Measurements from ENCODE around the gene TMEM63A. TPM values are rescaled to one million over a fixed set of nuclear protein-coding genes. Genes with fewer than 3 reads are reported as not detected.

TMEM63A gene
- total and polyA plus RNA-seq, 10 of the 15 experiments (the other 5 are each of a cell fraction or from before 2014, with no cell fraction given), result 1.3 to 33.5 (median 15.2) TPM

GRCh38 chr1:225881959-225882693 is at the start of gene TMEM63A (continued):
- TF ChIP-seq TAF1 (IDR thresholded peaks at IDR 0.05; ENCODE audit: borderline replicate concordance, low read depth, low read length) (peak; percentile 71; the same call in 1 of the 2 replicates), RB1 (IDR thresholded peaks at IDR 0.05; ENCODE audit: borderline replicate concordance) (no peak), MXI1 (IDR thresholded peaks at IDR 0.05; ENCODE audit: low read depth, low read length) (peak; percentile 55; the same call in 1 of the 2 replicates), SUPT20H (IDR thresholded peaks at IDR 0.05; ENCODE audit: borderline replicate concordance, control insufficient read depth, low read depth, low read length) (no peak), GATAD2B (conservative IDR thresholded peaks at IDR 0.05; ENCODE audit: low read depth) (0 out of 2 replicates have a peak, but pooled peaks have one; percentile 67)

- intact Hi-C loops (cut with micrococcal nuclease; ENCODE audit: unreplicated experiment) (no loop called here), in situ Hi-C loops (cut with MboI) (no loop called here)
- RAD21 ChIA-PET (ENCODE audit: unreplicated experiment), result no interaction called here
- 60% methylated on average over 5 of the region's 5 CpGs for WGBS (ENCODE audit: insufficient coverage, insufficient replicate concordance, low lambda C conversion rate, missing lambda C conversion rate)
- H3K79me2 ChIP-seq (ENCODE audit: control insufficient read depth, insufficient read depth, low read length), result no peaks in the 10 kb centered on the region
- CTCF ChIA-PET, result interaction anchor here (0.9 to 1.4 kb wide), 3 partner anchors 19 to 453 kb away, joined by 3 to 7 read pairs (median 7); no protein-coding TSS in a partner anchor
- no TSS peak for BruUV-seq (replicated peaks)
- no peaks in the 10 kb centered on the region for H3K27me3 ChIP-seq (replicated peaks in 1 of 2; ENCODE audit: control insufficient read depth in 2 of 2, insufficient read depth in 2 of 2, low read length in 1 of 2)
- no peak overlapping the region for H3K4me3 ChIP-seq
- POLR2A ChIA-PET, result no interaction called here
- TF ChIP-seq BCLAF1 (IDR thresholded peaks at IDR 0.05) (no peak), YBX1 (IDR thresholded peaks at IDR 0.05) (no peak)
- no peaks in the 10 kb centered on the region for H3K36me3 ChIP-seq (ENCODE audit: control insufficient read depth in 2 of 2, insufficient read depth in 2 of 2, low read length in 1 of 2)
- H4K20me1 ChIP-seq (ENCODE audit: control insufficient read depth, insufficient read depth), result no peaks in the 10 kb centered on the region
- H3K4me2 ChIP-seq (ENCODE audit: control insufficient read depth, insufficient read depth), result no peak overlapping the region
- no peak overlapping the region for H3K9ac ChIP-seq (ENCODE audit: control insufficient read depth, insufficient read depth, low read length)
- no peaks in the 10 kb centered on the region for H3K4me1 ChIP-seq (ENCODE audit: control insufficient read depth, insufficient read depth, low read length)
- FAIRE-seq (no peak), ATAC-seq (no peak), DNase-seq (ENCODE audit: low read depth, low spot score) (no peak)
- peak overlapping the region; percentile 41; the same call in 1 of the 2 replicates for H2AFZ ChIP-seq (ENCODE audit: control insufficient read depth, low read depth, low read length)
- no peaks in the 10 kb centered on the region for H3K9me3 ChIP-seq (replicated peaks; ENCODE audit: control insufficient read depth, insufficient read depth, low read length)
- SMC1A ChIA-PET (ENCODE audit: uncharacterized antibody, unreplicated experiment), result interaction anchor here (0.5 to 0.8 kb wide), 2 partner anchors 34 to 367 kb away, joined by 3 read pairs; no protein-coding TSS in a partner anchor
- H3K27ac ChIP-seq (ENCODE audit: control insufficient read depth, insufficient read depth), result no peak overlapping the region
Observed at GRCh38 chr1:225931270-225932136, 49.3 kb upstream of the TMEM63A start.
